SK-N-SH treated with all-trans-retinoic acid at 6 μM for 48 hours (cell line): ENCODE measurements around the gene ZC2HC1C.

Experiments
- ATAC-seq: fragments of 200-7000 bp; cut with Tn5 transposase; 3 replicates; pipeline ENCODE4 v1.9.1; 2020; ENCODE audit warnings: mild to moderate bottlenecking, moderate library complexity
- ARNTL ChIP-seq: fragments of 450-650 bp; formaldehyde crosslinking; IDR thresholded peaks from 2 replicates; pipeline ENCODE4 v1.5.0; 2020; ENCODE audit warnings: low read depth, mild to moderate bottlenecking, moderate library complexity, borderline replicate concordance
- CREB5 ChIP-seq: fragments of 250-450 bp; sonication (Bioruptor Pico); IDR thresholded peaks from 2 replicates; pipeline ENCODE4 v1.5.1; 2020; ENCODE audit warnings: low read depth, mild to moderate bottlenecking, moderate library complexity
- CSDC2 ChIP-seq: fragments of 250-450 bp; sonication (Bioruptor Pico); IDR thresholded peaks from 2 replicates; pipeline ENCODE4 v1.5.0; 2020; ENCODE audit warnings: mild to moderate bottlenecking, moderate library complexity
- CSRNP3 ChIP-seq: fragments of 250-450 bp; sonication (Bioruptor Pico); IDR thresholded peaks from 2 replicates; pipeline ENCODE4 v1.5.1; 2021; ENCODE audit warnings: mild to moderate bottlenecking, moderate library complexity
- ESRRG ChIP-seq: fragments of 250-450 bp; sonication (Bioruptor Pico); IDR thresholded peaks from 2 replicates; pipeline ENCODE4 v1.6.1; 2021; ENCODE audit warnings: mild to moderate bottlenecking
- GLIS3 ChIP-seq: fragments of 250-450 bp; sonication (Bioruptor Pico); IDR thresholded peaks from 2 replicates; pipeline ENCODE4 v1.5.0; 2020; ENCODE audit warnings: mild to moderate bottlenecking, moderate library complexity
- ISL1 ChIP-seq: fragments of 250-450 bp; sonication (Bioruptor Pico); IDR thresholded peaks from 2 replicates; pipeline ENCODE4 v2.1.2; 2022; ENCODE audit warnings: mild to moderate bottlenecking, moderate library complexity
- OSR1 ChIP-seq: fragments of 250-450 bp; sonication (Bioruptor Pico); IDR thresholded peaks from 2 replicates; pipeline ENCODE4 v1.8.0; 2022; ENCODE audit warnings: moderate library complexity, mild to moderate bottlenecking, inconsistent platforms
- PATZ1 ChIP-seq: fragments of 250-450 bp; sonication (Bioruptor Pico); IDR thresholded peaks from 2 replicates; pipeline ENCODE4 v1.8.0; 2020; ENCODE audit warnings: mild to moderate bottlenecking, moderate library complexity, borderline replicate concordance
- POU6F1 ChIP-seq: fragments of 250-450 bp; sonication (Bioruptor Pico); IDR thresholded peaks from 2 replicates; pipeline ENCODE4 v1.8.0; 2021; ENCODE audit warnings: low read depth, mild to moderate bottlenecking, moderate library complexity, borderline replicate concordance
- PPARA ChIP-seq: fragments of 250-450 bp; sonication (Bioruptor Pico); IDR thresholded peaks from 2 replicates; pipeline ENCODE4 v1.5.0; 2020; ENCODE audit warnings: mild to moderate bottlenecking, borderline replicate concordance
- RARB ChIP-seq: fragments of 250-450 bp; sonication (Bioruptor Pico); IDR thresholded peaks from 2 replicates; pipeline ENCODE4 v1.8.0; 2021; ENCODE audit warnings: mild to moderate bottlenecking, moderate library complexity
- SNAI2 ChIP-seq: fragments of 250-450 bp; sonication (Bioruptor Pico); IDR thresholded peaks from 2 replicates; pipeline ENCODE4 v1.5.0; 2020; ENCODE audit warnings: mild to moderate bottlenecking, moderate library complexity
- TCF4 ChIP-seq: fragments of 250-450 bp; sonication (Bioruptor Pico); IDR thresholded peaks from 2 replicates; pipeline ENCODE4 v1.8.0; 2021; ENCODE audit warnings: mild to moderate bottlenecking, moderate library complexity, borderline replicate concordance
- TOX ChIP-seq: fragments of 250-450 bp; sonication (Bioruptor Pico); IDR thresholded peaks from 2 replicates; pipeline ENCODE4 v1.8.0; 2021; ENCODE audit warnings: mild to moderate bottlenecking, moderate library complexity, borderline replicate concordance
- TSHZ2 ChIP-seq: fragments of 250-450 bp; sonication (Bioruptor Pico); IDR thresholded peaks from 2 replicates; pipeline ENCODE4 v1.5.0; 2020; ENCODE audit warnings: mild to moderate bottlenecking, moderate library complexity
- ZC3H10 ChIP-seq: fragments of 250-450 bp; sonication (Bioruptor Pico); IDR thresholded peaks from 2 replicates; pipeline ENCODE4 v1.5.1; 2021; ENCODE audit warnings: mild to moderate bottlenecking, moderate library complexity
- ZFP3 ChIP-seq: fragments of 250-450 bp; sonication (Bioruptor Pico); IDR thresholded peaks from 2 replicates; pipeline ENCODE4 v1.5.0; 2020; ENCODE audit warnings: mild to moderate bottlenecking, moderate library complexity
- ZFP30 ChIP-seq: fragments of 450-650 bp; formaldehyde crosslinking; IDR thresholded peaks from 2 replicates; pipeline ENCODE4 v1.5.0; 2022; ENCODE audit warnings: mild to moderate bottlenecking, moderate library complexity
- ZNF565 ChIP-seq: fragments of 450-650 bp; formaldehyde crosslinking; conservative IDR thresholded peaks from 2 replicates; pipeline ENCODE4 v1.5.0; 2020; ENCODE audit warnings: low read depth, mild to moderate bottlenecking, moderate library complexity
- ZNF70 ChIP-seq: fragments of 450-650 bp; formaldehyde crosslinking; IDR thresholded peaks from 2 replicates; pipeline ENCODE4 v1.5.0; 2020; ENCODE audit warnings: mild to moderate bottlenecking, moderate library complexity
- ZNF8 ChIP-seq: fragments of 450-650 bp; formaldehyde crosslinking; IDR thresholded peaks from 2 replicates; pipeline ENCODE4 v1.5.0; 2020; ENCODE audit warnings: mild to moderate bottlenecking, moderate library complexity

ZC2HC1C gene

GRCh38 chr14:75121552-75121951 is 52.1 kb downstream of the ZC2HC1C start:
- no peak for ATAC-seq
- no peak for TF ChIP-seq ZC3H10 (CRISPR knock-in tag)
- TF ChIP-seq ZNF8, result no peak
- TF ChIP-seq POU6F1 (CRISPR knock-in tag), result no peak
- no peak for TF ChIP-seq SNAI2 (CRISPR knock-in tag)
- no peak for TF ChIP-seq ESRRG
- no peak for TF ChIP-seq ZFP30 (CRISPR knock-in tag)
- no peak for TF ChIP-seq PATZ1
- TF ChIP-seq RARB (CRISPR knock-in tag), result no peak
- TF ChIP-seq ARNTL, result no peak
- no peak for TF ChIP-seq GLIS3 (CRISPR knock-in tag)
- TF ChIP-seq OSR1 (CRISPR knock-in tag), result no peak
- no peak for TF ChIP-seq ZFP3
- no peak for TF ChIP-seq ZNF565
- TF ChIP-seq CREB5, result no peak
- TF ChIP-seq ZNF70 (CRISPR knock-in tag), result no peak
- TF ChIP-seq TSHZ2 (CRISPR knock-in tag), result no peak
- TF ChIP-seq CSRNP3 (CRISPR knock-in tag), result no peak
- no peak for TF ChIP-seq TCF4 (CRISPR knock-in tag)

GRCh38 chr14:75123991-75124390 is 54.5 kb downstream of the ZC2HC1C start:
- peak; percentile 48 for ATAC-seq
- TF ChIP-seq ZNF565, result no peak
- TF ChIP-seq ZFP30 (CRISPR knock-in tag), result no peak
- TF ChIP-seq PATZ1, result no peak
- TF ChIP-seq ISL1 (CRISPR knock-in tag), result no peak
- TF ChIP-seq ZFP3, result no peak
- no peak for TF ChIP-seq ZNF70 (CRISPR knock-in tag)
- TF ChIP-seq OSR1 (CRISPR knock-in tag), result no peak
- no peak for TF ChIP-seq ESRRG
- no peak for TF ChIP-seq CREB5
- TF ChIP-seq TSHZ2 (CRISPR knock-in tag), result no peak
- no peak for TF ChIP-seq TCF4 (CRISPR knock-in tag)
- TF ChIP-seq CSRNP3 (CRISPR knock-in tag), result no peak
- TF ChIP-seq GLIS3 (CRISPR knock-in tag), result no peak
- TF ChIP-seq ARNTL, result no peak
- TF ChIP-seq PPARA (CRISPR knock-in tag), result no peak
- TF ChIP-seq CSDC2 (CRISPR knock-in tag), result no peak
- TF ChIP-seq TOX (CRISPR knock-in tag), result no peak
